A549 (cell line): ENCODE measurements around the gene RTP5. TPM values are rescaled to one million over a fixed set of nuclear protein-coding genes. Genes with fewer than 3 reads are reported as not detected.
"Not testable (repeated sequence)": the region's sequence is repeated elsewhere in the genome, so short reads cannot be mapped to it uniquely, and the experiment has no call there.

Experiments
- ATAC-seq, 2 experiments: fragments of 200-7000 bp in 1 of 2; fragments of >200 bp in 1 of 2; cut with Nextera tagmentation in 1 of 2; cut with Tn5 transposase in 1 of 2; 3 replicates each; pipeline versions ENCODE4 v1.8.0 to v1.9.1; 2018 to 2020; ENCODE audit warnings: mild to moderate bottlenecking in 1 of 2, moderate library complexity in 1 of 2
- CTCF ChIA-PET: fragments of 300-600 bp; sonication (Branson Sonifier 250); formaldehyde crosslinking; extraction: SDS; loops from one replicate; lab custom pipeline; 2021; ENCODE audit warnings: antibody characterized with exemption, inconsistent platforms; lab: Yijun Ruan, JAX
- POLR2A ChIA-PET: fragments of 350-600 bp; formaldehyde crosslinking; extraction: SDS; loops from one replicate; lab custom pipeline; 2021; ENCODE audit warnings: antibody characterized with exemption, inconsistent platforms; lab: Yijun Ruan, JAX
- DNase-seq, 2 experiments: peaks; one replicate each; pipeline versions ENCODE4 v3.0.0 to v3.0.0-alpha.2; 2011 to 2016; ENCODE audit warnings: low read depth in 1 of 2, low spot score in 1 of 2
- FAIRE-seq: peaks from 2 replicates; lab custom pipeline; 2011; peaks lifted over from hg19 to GRCh38; lab: Jason Lieb, UNC
- H3K27ac ChIP-seq, 2 experiments: fragments of >200 bp; sonication (Bioruptor Twin); formaldehyde crosslinking; 3 replicates each; pipeline ENCODE4 v1.5.1; 2016 to 2017
- H3K4me1 ChIP-seq: fragments of >200 bp; sonication (Bioruptor Twin); formaldehyde crosslinking; 3 replicates; pipeline ENCODE4 v1.6.1; 2016
- H3K4me2 ChIP-seq: fragments of >200 bp; sonication (Bioruptor Twin); formaldehyde crosslinking; 3 replicates; pipeline ENCODE4 v1.6.1; 2016
- H3K4me3 ChIP-seq: fragments of >200 bp; sonication (Bioruptor Twin); formaldehyde crosslinking; 3 replicates; pipeline ENCODE4 v1.5.1; 2016
- H3K9me3 ChIP-seq: fragments of >200 bp; sonication (Bioruptor Twin); formaldehyde crosslinking; 3 replicates; pipeline ENCODE4 v1.6.1; 2016
- BHLHE40 ChIP-seq: IDR thresholded peaks from 2 replicates; pipeline ENCODE4 v1.6.1; 2012; ENCODE audit warnings: low read depth, low read length, inconsistent platforms
- CHD2 ChIP-seq: fragments of 150-350 bp; IDR thresholded peaks from 2 replicates; pipeline ENCODE4 v1.6.1; 2014; ENCODE audit warnings: low read length; ENCODE audit not compliant: partially characterized antibody
- FOSB ChIP-seq: fragments of 250-450 bp; sonication (Bioruptor Pico); IDR thresholded peaks from 2 replicates; pipeline ENCODE4 v1.5.0; 2020; ENCODE audit warnings: mild to moderate bottlenecking, moderate library complexity
- FOXS1 ChIP-seq: fragments of 250-450 bp; sonication (Bioruptor Pico); IDR thresholded peaks from 2 replicates; pipeline ENCODE4 v1.5.0; 2020; ENCODE audit warnings: mild to moderate bottlenecking, moderate library complexity
- HDAC2 ChIP-seq: fragments of 200-600 bp; sonication (generic); IDR thresholded peaks from 2 replicates; pipeline ENCODE4 v1.6.1; 2016
- HES2 ChIP-seq: fragments of >200 bp; sonication (Bioruptor Twin); formaldehyde crosslinking; IDR thresholded peaks from 2 replicates; pipeline ENCODE4 v1.6.1; 2016
- HEYL ChIP-seq: fragments of 250-450 bp; sonication (Bioruptor Pico); IDR thresholded peaks from 2 replicates; pipeline ENCODE4 v1.8.0; 2021; ENCODE audit warnings: mild to moderate bottlenecking, moderate library complexity
- HOXB13 ChIP-seq: fragments of 250-450 bp; sonication (Bioruptor Pico); IDR thresholded peaks from 2 replicates; pipeline ENCODE4 v1.5.0; 2020; ENCODE audit warnings: low read depth, mild to moderate bottlenecking, moderate library complexity
- JUN ChIP-seq, 2 experiments: fragments of >200 bp; sonication (Bioruptor Twin); formaldehyde crosslinking; IDR thresholded peaks; 2 replicates in 1 of 2; 3 replicates in 1 of 2; pipeline ENCODE4 v1.6.1; 2016 to 2017
- JUNB ChIP-seq: fragments of >200 bp; sonication (Bioruptor Twin); formaldehyde crosslinking; IDR thresholded peaks from 2 replicates; pipeline ENCODE4 v1.6.1; 2016
- KDM5A ChIP-seq: fragments of 200-600 bp; sonication (generic); IDR thresholded peaks from 2 replicates; pipeline ENCODE4 v1.6.1; 2016; ENCODE audit warnings: antibody characterized with exemption, mild to moderate bottlenecking
- MAFK ChIP-seq: fragments of 450-650 bp; IDR thresholded peaks from 2 replicates; pipeline ENCODE4 v1.6.1; 2014; ENCODE audit not compliant: partially characterized antibody
- MAX ChIP-seq: IDR thresholded peaks from 2 replicates; pipeline ENCODE4 v1.6.1; 2012
- MAZ ChIP-seq: fragments of 150-350 bp; IDR thresholded peaks from 2 replicates; pipeline ENCODE4 v1.6.1; 2014; ENCODE audit warnings: antibody characterized with exemption, low read depth, low read length, borderline replicate concordance
- NFE2L2 ChIP-seq: fragments of 150-350 bp; conservative IDR thresholded peaks from 2 replicates; pipeline ENCODE4 v1.6.1; 2014; ENCODE audit warnings: low read length
- PHF8 ChIP-seq: fragments of 200-600 bp; sonication (generic); IDR thresholded peaks from 2 replicates; pipeline ENCODE4 v1.6.1; 2016; ENCODE audit warnings: low read depth, mild to moderate bottlenecking, antibody characterized with exemption, moderate library complexity, borderline replicate concordance
- POLR2A ChIP-seq: IDR thresholded peaks from 2 replicates; pipeline ENCODE4 v1.6.1; 2012; ENCODE audit warnings: mild to moderate bottlenecking, low read length
- RARB ChIP-seq: fragments of 250-450 bp; sonication (Bioruptor Pico); IDR thresholded peaks from 2 replicates; pipeline ENCODE4 v1.8.0; 2021; ENCODE audit warnings: mild to moderate bottlenecking, moderate library complexity
- SMC3 ChIP-seq: fragments of >200 bp; sonication (Bioruptor Twin); formaldehyde crosslinking; IDR thresholded peaks from 3 replicates; pipeline ENCODE4 v1.6.1; 2018; ENCODE audit warnings: inconsistent platforms
- SREBF2 ChIP-seq: fragments of 450-650 bp; IDR thresholded peaks from 2 replicates; pipeline ENCODE4 v1.6.1; 2014; ENCODE audit warnings: mild to moderate bottlenecking, moderate library complexity
- TP53 ChIP-seq: fragments of 250-450 bp; sonication (Bioruptor Pico); IDR thresholded peaks from 2 replicates; pipeline ENCODE4 v1.5.0; 2021; ENCODE audit warnings: mild to moderate bottlenecking, moderate library complexity
- ZFP36 ChIP-seq: fragments of 450-650 bp; IDR thresholded peaks from 2 replicates; pipeline ENCODE4 v1.6.1; 2014; ENCODE audit warnings: borderline replicate concordance; ENCODE audit not compliant: partially characterized antibody
- WGBS: methylation state at CpG from one replicate; pipeline ENCODE4 v1.1.6; 2017; ENCODE audit errors: missing lambda C conversion rate; 5-methylcytosine and 5-hydroxymethylcytosine counted together
- polyA plus RNA-seq, 4 experiments: library from polyadenylated mRNA; depleted of rRNA in 3 of 4; stranded (reverse); fragments of >200 nt; fragmentation: RNase III in 1 of 4; extraction: RNeasy Plus Mini Kit Qiagen cat#74134 plus additional on column Dnase treatment in 1 of 4; gene quantifications; 2 replicates in 3 of 4; 3 replicates in 1 of 4; pipeline ENCODE4 v1.2.3, GENCODE V29; 2011 to 2017

The RTP5 gene
- polyA plus RNA-seq, 2 of the 4 experiments (the other 2 are of a cell fraction), result not detected

- ChIA-PET CTCF (no interaction called here), POLR2A (no interaction called here)
- TF ChIP-seq MAX (no peak), SMC3 (no peak), POLR2A (no peak), SREBF2 (no peak), JUN (IDR thresholded peaks at IDR 0.05) (no peak), PHF8 (no peak), HES2 (no peak), FOXS1 (CRISPR knock-in tag) (no peak), CHD2 (no peak), MAZ (no peak), RARB (no peak), HOXB13 (CRISPR knock-in tag) (no peak), BHLHE40 (no peak), FOSB (CRISPR knock-in tag) (no peak), HEYL (CRISPR knock-in tag) (no peak), TP53 (no peak), JUNB (no peak), HDAC2 (no peak)
- FAIRE-seq, result no peak
- 82% methylated on average over 11 of the region's 14 CpGs for WGBS
- no peak for DNase-seq
- Histone ChIP-seq H3K4me1 (no peaks in the 10 kb centered on the region), H3K4me3 (no peak overlapping the region), H3K27ac (no peak overlapping the region), H3K4me2 (no peak overlapping the region), H3K9me3 (no peaks in the 10 kb centered on the region)
- ATAC-seq, result no peak
Observed at GRCh38 chr2:241905716-241906377, 36.3 kb downstream of the RTP5 start.

GRCh38 chr2:241906378-241906770, 36.8 kb downstream of the RTP5 start:
- POLR2A ChIA-PET, CTCF ChIA-PET, H3K4me2 ChIP-seq, H3K9me3 ChIP-seq, H3K4me3 ChIP-seq, DNase-seq, H3K4me1 ChIP-seq, FAIRE-seq, H3K27ac ChIP-seq, ATAC-seq: not testable (repeated sequence)
- 87% methylated on average over 5 of the region's 5 CpGs for WGBS

- TF ChIP-seq NFE2L2, result no peak
- TF ChIP-seq MAFK, result no peak
- TF ChIP-seq MAZ, result no peak
- TF ChIP-seq ZFP36, result no peak
- TF ChIP-seq KDM5A, result no peak
- no peak for ATAC-seq
- Histone ChIP-seq H3K4me2 (no peak overlapping the region), H3K27ac (no peak overlapping the region), H3K9me3 (0 out of 3 replicates have a peak, but pooled peaks cover 3% of the 10 kb centered on the region), H3K4me3 (no peak overlapping the region), H3K4me1 (no peaks in the 10 kb centered on the region)
- no peak for DNase-seq
- 64% methylated on average over 18 of the region's 18 CpGs for WGBS
- ChIA-PET CTCF (no interaction called here), POLR2A (no interaction called here)
- no peak for FAIRE-seq
Observed at GRCh38 chr2:241906826-241907570, 37.5 kb downstream of the RTP5 start.

- not testable (repeated sequence) for FAIRE-seq
Observed at GRCh38 chr2:241907831-241908230, 38.3 kb downstream of the RTP5 start.

More at GRCh38 chr2:241907831-241908230, 38.3 kb downstream of the RTP5 start:
- H3K4me3 ChIP-seq, H3K9me3 ChIP-seq, POLR2A ChIA-PET, CTCF ChIA-PET, H3K4me1 ChIP-seq, DNase-seq, H3K27ac ChIP-seq, H3K4me2 ChIP-seq, ATAC-seq: not testable (repeated sequence)
- WGBS, result 65% methylated on average over 7 of the region's 7 CpGs
